ENCODE data around the gene TBC1D10A. TPM values are rescaled to one million over a fixed set of nuclear protein-coding genes. Genes with fewer than 3 reads are reported as not detected.
A peak's percentile ranks its signal among the peaks of the same experiment; 100 is the strongest.

The TBC1D10A gene
- total RNA-seq, 1 experiment from 2014 or later = 8.4 TPM

DNA sequence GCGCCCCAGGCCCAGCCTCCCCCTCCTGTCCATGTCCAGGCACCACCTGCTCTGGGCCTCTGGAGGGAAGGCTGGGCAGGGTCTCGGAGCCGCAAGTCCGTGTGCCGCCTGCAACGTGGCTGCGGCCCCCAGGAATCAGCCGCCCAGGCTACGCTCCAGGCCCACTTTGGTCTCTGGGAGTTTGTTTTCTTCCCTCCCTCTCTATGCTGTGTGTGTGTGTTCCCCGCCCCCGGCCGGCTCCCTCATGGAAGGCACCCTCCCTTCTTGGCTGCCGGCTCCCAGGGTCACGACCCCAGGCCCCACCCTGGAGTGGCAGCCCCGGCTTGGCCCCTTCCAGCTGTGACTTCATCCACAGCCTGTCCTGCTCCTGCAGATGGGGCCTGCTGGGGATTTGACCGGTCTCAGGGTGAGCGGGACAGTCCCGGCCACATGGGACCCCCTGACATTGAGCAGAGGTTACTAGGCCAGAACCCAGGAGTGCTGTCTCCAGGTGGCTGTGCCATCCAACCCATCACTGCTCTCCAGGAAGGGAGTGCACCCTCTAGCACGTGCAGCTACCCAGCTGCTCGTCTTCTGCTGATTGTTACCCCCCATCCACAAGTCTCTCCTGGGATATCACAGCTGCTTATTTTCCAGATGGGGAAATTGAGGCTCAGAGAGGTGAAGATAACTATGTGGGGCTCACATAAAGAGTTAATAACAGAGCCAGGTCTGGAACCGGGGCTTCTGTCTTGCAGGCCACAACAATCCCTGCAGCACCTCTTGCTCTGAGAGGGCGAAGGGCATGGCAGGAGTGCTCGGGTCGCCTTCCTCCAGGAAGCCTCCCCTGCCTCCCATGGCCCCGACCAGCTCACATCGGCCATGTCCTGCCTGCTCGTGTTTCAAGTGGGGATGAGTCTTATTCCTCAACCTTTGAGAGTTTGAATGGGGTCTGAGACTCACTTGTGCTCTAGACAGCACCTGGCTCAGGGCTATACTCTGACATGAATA lies 77.4 kb downstream of the TBC1D10A start:
- TF ChIP-seq, protein P1, sequence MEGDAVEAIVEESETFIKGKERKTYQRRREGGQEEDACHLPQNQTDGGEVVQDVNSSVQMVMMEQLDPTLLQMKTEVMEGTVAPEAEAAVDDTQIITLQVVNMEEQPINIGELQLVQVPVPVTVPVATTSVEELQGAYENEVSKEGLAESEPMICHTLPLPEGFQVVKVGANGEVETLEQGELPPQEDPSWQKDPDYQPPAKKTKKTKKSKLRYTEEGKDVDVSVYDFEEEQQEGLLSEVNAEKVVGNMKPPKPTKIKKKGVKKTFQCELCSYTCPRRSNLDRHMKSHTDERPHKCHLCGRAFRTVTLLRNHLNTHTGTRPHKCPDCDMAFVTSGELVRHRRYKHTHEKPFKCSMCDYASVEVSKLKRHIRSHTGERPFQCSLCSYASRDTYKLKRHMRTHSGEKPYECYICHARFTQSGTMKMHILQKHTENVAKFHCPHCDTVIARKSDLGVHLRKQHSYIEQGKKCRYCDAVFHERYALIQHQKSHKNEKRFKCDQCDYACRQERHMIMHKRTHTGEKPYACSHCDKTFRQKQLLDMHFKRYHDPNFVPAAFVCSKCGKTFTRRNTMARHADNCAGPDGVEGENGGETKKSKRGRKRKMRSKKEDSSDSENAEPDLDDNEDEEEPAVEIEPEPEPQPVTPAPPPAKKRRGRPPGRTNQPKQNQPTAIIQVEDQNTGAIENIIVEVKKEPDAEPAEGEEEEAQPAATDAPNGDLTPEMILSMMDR (conservative IDR thresholded peaks at IDR 0.05) = no peak
- Histone ChIP-seq H2BK12ac (ENCODE audit: insufficient read length, low read depth, low read length) (no peak overlapping the region), H4K20me1 (ENCODE audit: control insufficient read depth, insufficient read depth, insufficient read length) (no peaks in the 10 kb centered on the region), H2BK20ac (ENCODE audit: low read depth, low read length, poor library complexity, severe bottlenecking) (no peak overlapping the region), H2BK5ac (ENCODE audit: insufficient read length, low read length) (no peak overlapping the region), H3K79me2 (ENCODE audit: insufficient read depth, low read length) (no peaks in the 10 kb centered on the region), H3K56ac (ENCODE audit: insufficient read length, low read depth, low read length) (no peak overlapping the region), H3K4ac (ENCODE audit: low read depth, low read length) (no peak overlapping the region), H3T11ph (ENCODE audit: low read length) (no peak overlapping the region), H3K4me2 (ENCODE audit: insufficient read depth, insufficient read length, low read length) (no peak overlapping the region), H4K8ac (replicated peaks; ENCODE audit: insufficient read length, low read depth, low read length) (no peak overlapping the region), H3K27ac (ENCODE audit: insufficient read length, low read depth, low read length) (no peak overlapping the region), H2BK15ac (ENCODE audit: low read depth, low read length) (no peak overlapping the region), H4K5ac (ENCODE audit: insufficient read length, low read depth, low read length) (no peak overlapping the region), H3K23ac (ENCODE audit: insufficient read length, low read depth, low read length) (no peak overlapping the region), H4K91ac (ENCODE audit: insufficient read length, low read depth, low read length) (no peak overlapping the region), H3K9ac (ENCODE audit: extremely low read depth, insufficient read length, low read length) (no peak overlapping the region), H2BK120ac (ENCODE audit: low read depth, low read length, poor library complexity, severe bottlenecking) (no peak overlapping the region), H3K18ac (ENCODE audit: insufficient read length, low read depth, low read length) (no peak overlapping the region), H2AK5ac (ENCODE audit: insufficient read length, low read length) (no peak overlapping the region), H3K27me3 (ENCODE audit: insufficient read depth, low read length) (no peaks in the 10 kb centered on the region), H3K23me2 (ENCODE audit: insufficient read length, low read depth, low read length, poor library complexity, severe bottlenecking) (peaks cover 9% of the 10 kb centered on the region), H3K79me1 (ENCODE audit: insufficient read depth, low read depth, low read length, poor library complexity, severe bottlenecking) (no peaks in the 10 kb centered on the region), H3K9me3 (ENCODE audit: control insufficient read depth, low read depth, low read length) (no peaks in the 10 kb centered on the region), H3K14ac (ENCODE audit: insufficient read depth, low read length) (no peak overlapping the region; the same call in 1 of the 2 replicates), H3K4me1 (ENCODE audit: insufficient read depth, low read length) (peaks cover 3% of the 10 kb centered on the region; the same call in 1 of the 2 replicates), H2AFZ (ENCODE audit: low read length) (no peak overlapping the region)
- no peak overlapping the region for H3K4me3 Mint-ChIP-seq
- H3K36me3 Mint-ChIP-seq (ENCODE audit: insufficient read depth in 1 of 3, low read depth in 3 of 3) = no peaks in the 10 kb centered on the region; a peak in 2 of 7 replicates
- H3K27me3 Mint-ChIP-seq (ENCODE audit: low read depth) = peaks cover 9% of the 10 kb centered on the region
- H3K9me3 Mint-ChIP-seq = no peaks in the 10 kb centered on the region
- peak overlapping the region in 1 of 3 experiments; percentile 48; a peak in 1 of 7 replicates for H3K27ac Mint-ChIP-seq
- no peak for DNase-seq
- no CpG with 5 or more reads among the region's 27 CpGs for whole genome bisulfite sequencing (ENCODE audit: extremely low coverage, insufficient read length, low lambda C conversion rate)
- H3K4me1 Mint-ChIP-seq = peaks cover 32 to 38% of the 10 kb centered on the region in 2 experiments

Measured in H9 (cell line).